ENCODE data around the gene SPSB1.

- TF ChIP-seq, protein P1, sequence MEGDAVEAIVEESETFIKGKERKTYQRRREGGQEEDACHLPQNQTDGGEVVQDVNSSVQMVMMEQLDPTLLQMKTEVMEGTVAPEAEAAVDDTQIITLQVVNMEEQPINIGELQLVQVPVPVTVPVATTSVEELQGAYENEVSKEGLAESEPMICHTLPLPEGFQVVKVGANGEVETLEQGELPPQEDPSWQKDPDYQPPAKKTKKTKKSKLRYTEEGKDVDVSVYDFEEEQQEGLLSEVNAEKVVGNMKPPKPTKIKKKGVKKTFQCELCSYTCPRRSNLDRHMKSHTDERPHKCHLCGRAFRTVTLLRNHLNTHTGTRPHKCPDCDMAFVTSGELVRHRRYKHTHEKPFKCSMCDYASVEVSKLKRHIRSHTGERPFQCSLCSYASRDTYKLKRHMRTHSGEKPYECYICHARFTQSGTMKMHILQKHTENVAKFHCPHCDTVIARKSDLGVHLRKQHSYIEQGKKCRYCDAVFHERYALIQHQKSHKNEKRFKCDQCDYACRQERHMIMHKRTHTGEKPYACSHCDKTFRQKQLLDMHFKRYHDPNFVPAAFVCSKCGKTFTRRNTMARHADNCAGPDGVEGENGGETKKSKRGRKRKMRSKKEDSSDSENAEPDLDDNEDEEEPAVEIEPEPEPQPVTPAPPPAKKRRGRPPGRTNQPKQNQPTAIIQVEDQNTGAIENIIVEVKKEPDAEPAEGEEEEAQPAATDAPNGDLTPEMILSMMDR (conservative IDR thresholded peaks at IDR 0.05): no peak
- TF ChIP-seq EZH2 (IDR thresholded peaks at IDR 0.05; ENCODE audit: low read depth): no peak
Measured at GRCh38 chr1:9326596-9326995, 33.9 kb downstream of the SPSB1 start.
